ENCODE data around the gene MINDY4B. TPM values are rescaled to one million over a fixed set of nuclear protein-coding genes. Genes with fewer than 3 reads are reported as not detected.
A peak's percentile ranks its signal among the peaks of the same experiment; 100 is the strongest.
"Not testable (repeated sequence)": the region's sequence is repeated elsewhere in the genome, so short reads cannot be mapped to it uniquely, and the experiment has no call there.

Gene MINDY4B
- total and polyA plus RNA-seq, 5 donors = not detected

- intact Hi-C loops (cut with DNase I) = no loop called here
- H3K4me1 ChIP-seq (ENCODE audit: control insufficient read depth, insufficient read depth, low read length) = peaks cover 2% of the 10 kb centered on the region
- H3K4me3 ChIP-seq (ENCODE audit: low read length) = no peak overlapping the region
- no peaks in the 10 kb centered on the region for H3K9me3 ChIP-seq (ENCODE audit: control insufficient read depth, low read length)
- no peaks in the 10 kb centered on the region for H3K27me3 ChIP-seq (ENCODE audit: control insufficient read depth, insufficient read depth)
- ATAC-seq (no peak), DNase-seq (no peak)
- 53% methylated on average over 2 of the region's 2 CpGs for WGBS
- no peak overlapping the region for H3K27ac ChIP-seq (ENCODE audit: low read length)
Observed at GRCh38 chr3:150875548-150875947, 29.7 kb downstream of the MINDY4B start.

DNA sequence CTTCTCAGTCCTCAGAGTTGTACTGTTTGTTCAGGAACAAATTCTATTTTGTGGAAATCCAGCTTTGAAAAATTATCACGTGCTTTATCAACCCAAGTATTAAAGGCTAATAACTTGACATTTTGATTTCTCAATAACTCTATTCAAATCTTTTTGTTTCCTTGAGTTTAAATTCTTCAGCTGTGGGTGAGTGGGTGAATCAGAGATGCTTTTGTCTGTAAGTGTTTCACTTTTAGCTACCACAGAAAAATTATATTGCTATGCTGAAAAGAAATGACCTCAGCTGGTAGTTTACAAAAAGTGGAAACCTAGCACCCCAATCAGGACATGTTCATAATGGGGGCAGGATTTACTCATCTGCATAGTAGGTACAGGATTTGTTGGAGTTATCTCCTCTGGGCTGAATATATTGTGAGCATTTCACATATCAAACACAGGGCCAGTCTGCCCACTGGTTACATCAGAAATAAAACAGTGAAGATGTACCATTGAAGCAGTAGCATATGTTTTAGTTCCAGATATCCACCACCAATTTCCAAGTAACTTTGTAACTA is 30.5 kb downstream of the MINDY4B start:
- DNase-seq = no peak
- 74% methylated on average over 1 of the region's 1 CpG for WGBS
- ATAC-seq = no peak
- no peak overlapping the region for H3K27ac ChIP-seq (ENCODE audit: low read length)
- H3K9me3 ChIP-seq (ENCODE audit: control insufficient read depth, low read length) = no peaks in the 10 kb centered on the region
- H3K4me3 ChIP-seq (ENCODE audit: low read length) = no peak overlapping the region
- H3K4me1 ChIP-seq (ENCODE audit: control insufficient read depth, insufficient read depth, low read length) = peaks cover 2% of the 10 kb centered on the region
- intact Hi-C loops (cut with DNase I) = no loop called here
- no peaks in the 10 kb centered on the region for H3K27me3 ChIP-seq (ENCODE audit: control insufficient read depth, insufficient read depth)

DNA sequence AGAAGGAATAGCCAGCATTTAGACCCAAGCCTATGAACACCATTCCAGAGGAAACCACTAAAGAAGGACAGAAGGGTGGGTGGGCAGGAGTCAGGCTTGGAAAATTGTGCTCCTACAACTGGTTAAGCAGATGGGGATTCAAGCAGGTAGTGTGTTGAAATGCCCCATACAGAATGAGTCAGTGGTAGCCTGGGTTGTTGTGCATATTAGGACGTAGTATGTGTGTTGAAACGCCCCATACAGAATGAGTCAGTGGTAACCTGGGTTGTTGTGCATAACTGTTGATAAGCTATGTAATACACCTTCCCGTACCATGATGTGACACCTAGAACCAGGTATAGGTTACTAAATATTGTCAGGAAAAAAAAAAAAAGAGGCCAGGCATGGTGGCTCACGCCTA is 34.0 kb downstream of the MINDY4B start:
- H3K9me3 ChIP-seq (ENCODE audit: control insufficient read depth, low read length) = no peaks in the 10 kb centered on the region
- ATAC-seq = no peak

GRCh38 chr3:150870406-150870805 is 34.8 kb downstream of the MINDY4B start:
- ATAC-seq (no peak), DNase-seq (no peak)
- H3K4me1 ChIP-seq (ENCODE audit: control insufficient read depth, insufficient read depth, low read length) = no peaks in the 10 kb centered on the region
- 38% methylated on average over 3 of the region's 3 CpGs for WGBS
- H3K9me3 ChIP-seq (ENCODE audit: control insufficient read depth, low read length) = no peaks in the 10 kb centered on the region
- intact Hi-C loops (cut with DNase I) = no loop called here
- H3K27me3 ChIP-seq (ENCODE audit: control insufficient read depth, insufficient read depth) = no peaks in the 10 kb centered on the region
- H3K27ac ChIP-seq (ENCODE audit: low read length) = no peak overlapping the region
- no peak overlapping the region for H3K4me3 ChIP-seq (ENCODE audit: low read length)

More for the DNA sequence above, 34.0 kb downstream of the MINDY4B start:
- intact Hi-C loops (cut with DNase I) = no loop called here
- DNase-seq = no peak
- Histone ChIP-seq H3K4me1 (ENCODE audit: control insufficient read depth, insufficient read depth, low read length) (no peaks in the 10 kb centered on the region), H3K27ac (ENCODE audit: low read length) (no peak overlapping the region), H3K27me3 (ENCODE audit: control insufficient read depth, insufficient read depth) (no peaks in the 10 kb centered on the region), H3K4me3 (ENCODE audit: low read length) (no peak overlapping the region)
- 84% methylated on average over 4 of the region's 4 CpGs for WGBS

- H3K27me3 ChIP-seq (ENCODE audit: control insufficient read depth, insufficient read depth) = no peaks in the 10 kb centered on the region
- no peak for DNase-seq
- no peaks in the 10 kb centered on the region for H3K9me3 ChIP-seq (ENCODE audit: control insufficient read depth, low read length)
- WGBS = 62% methylated on average over 3 of the region's 3 CpGs
- no peak overlapping the region for H3K4me3 ChIP-seq (ENCODE audit: low read length)
- H3K27ac ChIP-seq (ENCODE audit: low read length) = peak overlapping the region; percentile 52
- H3K4me1 ChIP-seq (ENCODE audit: control insufficient read depth, insufficient read depth, low read length) = no peaks in the 10 kb centered on the region
- peak; percentile 59 to 62 for ATAC-seq
- intact Hi-C loops (cut with DNase I) = loop anchor here in 3 of 4 donors (5.0 to 10.0 kb wide), 2 partner anchors 83 to 146 kb away; no protein-coding TSS in a partner anchor
Observed at GRCh38 chr3:150868282-150868681, 37.0 kb downstream of the MINDY4B start.

DNA sequence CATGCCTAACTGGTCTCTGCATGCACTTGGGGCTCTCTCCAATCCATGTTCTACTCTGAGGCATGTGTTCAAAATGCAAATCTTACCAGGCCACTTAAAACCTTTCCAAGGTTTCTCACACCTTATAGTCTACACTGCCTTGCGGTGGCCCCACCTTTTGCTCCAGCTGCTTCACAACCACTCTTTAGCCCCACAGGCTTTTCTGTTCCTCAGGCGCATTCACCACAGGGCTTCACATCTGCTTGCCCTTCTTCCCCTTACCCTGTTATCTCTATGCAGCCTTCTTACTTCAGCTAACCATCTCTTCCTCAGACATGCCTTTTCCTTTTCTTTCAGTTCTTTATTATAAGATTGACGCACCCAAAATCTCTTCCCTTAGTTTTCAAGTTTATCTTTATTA is 37.8 kb downstream of the MINDY4B start:
- 90% methylated on average over 3 of the region's 3 CpGs for WGBS
- intact Hi-C loops (cut with DNase I) = loop anchor here in 3 of 4 donors (5.0 to 10.0 kb wide), 2 partner anchors 83 to 145 kb away; no protein-coding TSS in a partner anchor

DNA sequence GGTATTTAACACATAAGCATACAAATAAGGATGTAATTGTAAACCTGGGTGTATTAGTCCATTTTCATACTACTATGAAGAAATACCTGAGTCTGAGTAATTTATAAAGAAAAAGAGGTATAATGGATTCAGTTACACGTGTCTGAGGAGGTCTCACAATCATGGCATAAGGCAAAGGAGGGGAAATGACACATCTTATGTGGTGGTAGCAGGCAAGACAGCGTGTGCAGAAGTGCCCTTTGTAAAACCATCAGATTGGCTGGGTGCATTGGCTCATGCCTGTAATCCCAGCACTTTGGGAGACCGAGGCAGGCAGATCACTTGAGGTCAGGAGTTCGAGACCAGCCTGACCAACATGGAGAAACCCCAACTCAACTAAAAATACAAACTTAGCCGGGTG is 41.3 kb downstream of the MINDY4B start:
- not testable (repeated sequence) for H3K9me3 ChIP-seq (ENCODE audit: control insufficient read depth, low read length); DNase-seq; H3K4me3 ChIP-seq (ENCODE audit: low read length); ATAC-seq; H3K4me1 ChIP-seq (ENCODE audit: control insufficient read depth, insufficient read depth, low read length); H3K27ac ChIP-seq (ENCODE audit: low read length); H3K27me3 ChIP-seq (ENCODE audit: control insufficient read depth, insufficient read depth)
- intact Hi-C loops (cut with DNase I) = loop anchor here (2.0 to 10.0 kb wide), 3 partner anchors 79 to 143 kb away; no protein-coding TSS in a partner anchor
- WGBS = 73% methylated on average over 5 of the region's 5 CpGs

More for the DNA sequence above, 37.8 kb downstream of the MINDY4B start:
- Histone ChIP-seq H3K27me3 (ENCODE audit: control insufficient read depth, insufficient read depth) (no peaks in the 10 kb centered on the region), H3K9me3 (ENCODE audit: control insufficient read depth, low read length) (no peaks in the 10 kb centered on the region), H3K4me1 (ENCODE audit: control insufficient read depth, insufficient read depth, low read length) (no peaks in the 10 kb centered on the region), H3K27ac (ENCODE audit: low read length) (no peak overlapping the region), H3K4me3 (ENCODE audit: low read length) (no peak overlapping the region)
- ATAC-seq = no peak
- no peak for DNase-seq

DNA sequence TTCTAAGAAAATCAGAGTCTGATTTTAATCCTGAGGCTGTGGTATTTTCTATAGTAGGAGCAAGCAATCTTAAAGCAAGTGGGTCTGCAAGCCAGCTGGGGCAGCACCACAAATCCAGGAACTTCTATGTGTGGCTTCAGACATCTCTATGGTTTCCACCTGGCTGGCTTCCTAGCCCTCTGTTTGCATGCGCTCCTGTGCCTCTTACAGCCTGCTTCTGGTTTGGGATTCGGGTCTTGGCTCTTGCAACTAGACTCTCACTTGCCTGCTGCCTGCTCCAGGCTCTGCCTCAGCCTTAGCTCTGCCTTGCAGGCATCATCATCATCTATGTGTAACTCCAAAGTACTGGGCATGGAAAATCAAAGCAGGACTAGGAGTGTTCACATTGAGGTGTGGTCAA is 43.4 kb downstream of the MINDY4B start:
- Histone ChIP-seq H3K27ac (ENCODE audit: low read length) (no peak overlapping the region), H3K4me3 (ENCODE audit: low read length) (no peak overlapping the region), H3K4me1 (ENCODE audit: control insufficient read depth, insufficient read depth, low read length) (no peaks in the 10 kb centered on the region), H3K27me3 (ENCODE audit: control insufficient read depth, insufficient read depth) (no peaks in the 10 kb centered on the region), H3K9me3 (ENCODE audit: control insufficient read depth, low read length) (no peaks in the 10 kb centered on the region)
- intact Hi-C loops (cut with DNase I) = loop anchor here in 3 of 4 donors (5.0 to 10.0 kb wide), 2 partner anchors 77 to 140 kb away; no protein-coding TSS in a partner anchor
- ATAC-seq (no peak), DNase-seq (no peak)
- 79% methylated on average over 2 of the region's 2 CpGs for WGBS

- not testable (repeated sequence) for DNase-seq
- WGBS = 94% methylated on average over 8 of the region's 8 CpGs
Observed at GRCh38 chr3:150857936-150858335, 47.3 kb downstream of the MINDY4B start.

GRCh38 chr3:150850191-150850590 is 55.0 kb downstream of the MINDY4B start:
- Histone ChIP-seq H3K4me3 (ENCODE audit: low read length) (no peak overlapping the region), H3K4me1 (ENCODE audit: control insufficient read depth, insufficient read depth, low read length) (no peaks in the 10 kb centered on the region), H3K9me3 (ENCODE audit: control insufficient read depth, low read length) (no peaks in the 10 kb centered on the region), H3K27me3 (ENCODE audit: control insufficient read depth, insufficient read depth) (no peaks in the 10 kb centered on the region), H3K27ac (ENCODE audit: low read length) (no peak overlapping the region)
- DNase-seq (no peak), ATAC-seq (no peak)
- intact Hi-C loops (cut with DNase I) = no loop called here
- 67% methylated on average over 3 of the region's 3 CpGs for WGBS

More at GRCh38 chr3:150857936-150858335, 47.3 kb downstream of the MINDY4B start:
- H3K4me1 ChIP-seq (ENCODE audit: control insufficient read depth, insufficient read depth, low read length); H3K4me3 ChIP-seq (ENCODE audit: low read length); H3K27me3 ChIP-seq (ENCODE audit: control insufficient read depth, insufficient read depth); ATAC-seq; H3K9me3 ChIP-seq (ENCODE audit: control insufficient read depth, low read length); H3K27ac ChIP-seq (ENCODE audit: low read length); intact Hi-C loops (cut with DNase I): not testable (repeated sequence)

DNA sequence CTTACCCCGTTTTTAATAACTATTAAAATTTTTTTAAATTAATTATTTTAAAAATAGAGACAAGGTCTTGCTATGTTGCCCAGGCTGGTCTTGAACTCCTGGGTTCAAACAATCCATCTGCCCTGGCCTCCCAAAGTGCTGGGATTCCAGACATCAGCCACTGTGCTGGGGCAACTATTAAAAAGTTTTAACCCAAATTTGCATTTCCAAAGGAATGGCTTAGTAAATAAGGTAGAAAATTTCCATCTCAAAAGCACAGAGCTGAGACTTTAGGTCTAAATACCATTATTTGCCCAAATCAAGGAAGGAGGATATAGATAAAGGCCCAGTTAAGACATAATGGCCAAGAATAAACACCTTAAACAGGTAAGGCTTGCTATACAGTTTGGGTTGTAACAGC is 56.4 kb downstream of the MINDY4B start:
- WGBS = 67% methylated on average over 1 of the region's 1 CpG
- H3K9me3 ChIP-seq (ENCODE audit: control insufficient read depth, low read length) = no peaks in the 10 kb centered on the region
- ATAC-seq = no peak
- H3K27ac ChIP-seq (ENCODE audit: low read length) = no peak overlapping the region
- H3K27me3 ChIP-seq (ENCODE audit: control insufficient read depth, insufficient read depth) = no peaks in the 10 kb centered on the region
- no peak overlapping the region for H3K4me3 ChIP-seq (ENCODE audit: low read length)
- DNase-seq = no peak
- H3K4me1 ChIP-seq (ENCODE audit: control insufficient read depth, insufficient read depth, low read length) = no peaks in the 10 kb centered on the region
- intact Hi-C loops (cut with DNase I) = no loop called here

- Histone ChIP-seq H3K27me3 (ENCODE audit: control insufficient read depth, insufficient read depth) (no peaks in the 10 kb centered on the region), H3K4me1 (ENCODE audit: control insufficient read depth, insufficient read depth, low read length) (no peaks in the 10 kb centered on the region), H3K27ac (ENCODE audit: low read length) (no peak overlapping the region), H3K9me3 (ENCODE audit: control insufficient read depth, low read length) (no peaks in the 10 kb centered on the region), H3K4me3 (ENCODE audit: low read length) (no peak overlapping the region)
- intact Hi-C loops (cut with DNase I) = no loop called here
- 99% methylated on average over 1 of the region's 1 CpG for WGBS
- DNase-seq (no peak), ATAC-seq (no peak)
Observed at GRCh38 chr3:150847433-150847832, 57.8 kb downstream of the MINDY4B start.

Measured in right cardiac atrium (tissue), 5 donors.